CD4-positive, alpha-beta T cell treated with Interleukin-6 at 100 ng/mL for 8 hours (primary cell): ENCODE results near the gene ATPAF1.

Experiments
- DNase-seq: peaks from one replicate; pipeline ENCODE4 v3.0.0-alpha.2; 2020; ENCODE audit warnings: mixed read lengths, low spot score

The ATPAF1 gene

GRCh38 chr1:46583494-46583893, 84.7 kb downstream of the ATPAF1 start:
- DNase-seq, result no peak

- DNase-seq, result no peak
Measured at GRCh38 chr1:46582972-46583371, 85.2 kb downstream of the ATPAF1 start.
